Psoas muscle (tissue), 8 donors: ENCODE results near the gene ENPP3. TPM values are rescaled to one million over a fixed set of nuclear protein-coding genes. Genes with fewer than 3 reads are reported as not detected.

Experiments
- ATAC-seq, 4 donors: fragments of 200-7000 bp; cut with Tn5 transposase; one replicate each; pipeline ENCODE4 v1.9.1; 2020; ENCODE audit warnings: moderate library complexity in 3 of 4, mild to moderate bottlenecking in 2 of 4
- DNase-seq, 2 donors: peaks; one replicate each; pipeline ENCODE4 v3.0.0-alpha.2; 2020
- H3K27ac ChIP-seq: fragments of 200-600 bp; one replicate; pipeline ENCODE4 v1.8.0; 2022
- H3K27me3 ChIP-seq, 3 donors: fragments of 200-600 bp in 1 of 3; one replicate each; pipeline versions ENCODE4 v1.6.1 to v1.8.0; 2013 to 2022; ENCODE audit warnings: low read length in 2 of 3, mild to moderate bottlenecking in 2 of 3, moderate library complexity in 1 of 3; ENCODE audit not compliant: insufficient read depth in 3 of 3
- H3K36me3 ChIP-seq, 2 donors: fragments of 200-600 bp in 1 of 2; one replicate each; pipeline versions ENCODE4 v1.6.1 to v1.8.0; 2013 to 2022; ENCODE audit warnings: low read depth in 1 of 2, mild to moderate bottlenecking in 1 of 2, moderate library complexity in 1 of 2; ENCODE audit not compliant: insufficient read depth in 1 of 2
- H3K4me1 ChIP-seq: fragments of 200-600 bp; one replicate; pipeline ENCODE4 v1.8.0; 2022
- H3K4me3 ChIP-seq: fragments of 200-600 bp; one replicate; pipeline ENCODE4 v1.8.0; 2022; ENCODE audit warnings: mild to moderate bottlenecking
- H3K9me3 ChIP-seq: fragments of 200-600 bp; one replicate; pipeline ENCODE4 v1.8.0; 2022
- CTCF ChIP-seq: fragments of 200-600 bp; IDR thresholded peaks from one replicate; pipeline ENCODE4 v1.8.0; 2022; ENCODE audit warnings: antibody characterized with exemption
- WGBS, 3 donors: extraction: QIAGEN DNeasy Blood & Tissue Kit; methylation state at CpG; one replicate each; pipeline versions ENCODE4 v1.1.6 to v1.1.7; 2013; 5-methylcytosine and 5-hydroxymethylcytosine counted together
- intact Hi-C, 2 donors: fragments of 100-400 bp; cut with DNase I; formaldehyde crosslinking; loops; one replicate each; pipeline versions ENCODE4 v1.11.0 to v1.14.2; 2022
- long read RNA-seq, 2 donors: library from polyadenylated mRNA; unstranded; transcript quantifications; one replicate each; pipeline ENCODE4 v2.0.0, GENCODE V29; 2021
- polyA plus RNA-seq, 3 donors: library from polyadenylated mRNA; stranded (reverse); fragments of 200-250 nt; gene quantifications; one replicate each; pipeline ENCODE4 v1.2.3, GENCODE V29; 2013
- total RNA-seq, 4 donors: library from RNA; stranded (reverse); fragmentation: NEBNext Ultra II Directional in 2 of 4; extraction: Animal tissue kit (Norgen Biotek cat#: 25700) in 2 of 4; gene quantifications; one replicate each; pipeline versions ENCODE4 v1.2.1 to v1.2.4, GENCODE V29; 2021 to 2023
- donor health status: healthy with polysubstance abuse.
- donor health status: DM: no; HTN: no; CAD: no; lungs with moderate emphysema.
- donor health status: Bipolar disorder and iron deficiency.
- donor health status: healthy.
- donor health status: DM: yes; HTN: yes; CAD: no.
- donor health status: DM: no; HTN: no; CAD: no.
- donor health status: DM: no; HTN: no; CAD: no.
- donor health status: DM: yes; HTN: yes; CAD: no.

The ENPP3 gene
- total RNA-seq (under 1 TPM in 3 of 4 donors, not detected in 1; 0.11 to 0.34 (median 0.15) TPM), polyA plus RNA-seq (under 1 TPM; 0.04 to 0.17 (median 0.10) TPM)
- long read RNA-seq, donor 1 = 0 reads
- long read RNA-seq, donor 2 = 0 reads

- Histone ChIP-seq H3K27ac (no peak within 1 kb of the TSS), H3K4me1 (no peaks in the 10 kb centered on the region), H3K27me3 (no peaks in the 10 kb centered on the region), H3K36me3 (no peaks in the 10 kb centered on the region), H3K4me3 (no peak within 1 kb of the TSS), H3K9me3 (no peaks in the 10 kb centered on the region)
- intact Hi-C loops = no loop called here
- ATAC-seq (no peak), DNase-seq (no peak)
- TF ChIP-seq CTCF = no peak
- 59 to 76% (median 69%) methylated on average over 10 of the region's 10 CpGs for WGBS, 3 donors
Observed at GRCh38 chr6:131636880-131637792, at the start of gene ENPP3. Gene ENPP3, plus strand, starts transcription at chr6:131637302. Its CDS starts 83 bp downstream, at chr6:131637385.

- Histone ChIP-seq H3K4me3 (no peak overlapping the region), H3K27ac (no peak overlapping the region), H3K27me3 (no peaks in the 10 kb centered on the region), H3K36me3 (peaks cover 14 to 98% of the 10 kb centered on the region in 2 donors), H3K4me1 (no peaks in the 10 kb centered on the region), H3K9me3 (no peaks in the 10 kb centered on the region)
- ATAC-seq (no peak), DNase-seq (no peak)
- 95 to 98% (median 96%) methylated on average over 4 of the region's 4 CpGs for WGBS, 3 donors
- intact Hi-C loops = loop anchor here (5.0 kb wide), 1 partner anchor 34 kb away; no protein-coding TSS in a partner anchor
- TF ChIP-seq CTCF = no peak
Observed at GRCh38 chr6:131587909-131588308, 49.2 kb upstream of the ENPP3 start.

GRCh38 chr6:131588643-131589042, 48.5 kb upstream of the ENPP3 start:
- TF ChIP-seq CTCF = no peak
- 80 to 85% (median 81%) methylated on average over 2 of the region's 2 CpGs for WGBS, 3 donors
- Histone ChIP-seq H3K4me1 (no peaks in the 10 kb centered on the region), H3K27ac (no peak overlapping the region), H3K27me3 (no peaks in the 10 kb centered on the region), H3K36me3 (peaks cover 16 to 98% of the 10 kb centered on the region in 2 donors), H3K4me3 (no peak overlapping the region), H3K9me3 (no peaks in the 10 kb centered on the region)
- DNase-seq (no peak), ATAC-seq (no peak)
- intact Hi-C loops = loop anchor here (5.0 kb wide), 1 partner anchor 34 kb away; no protein-coding TSS in a partner anchor

- H3K36me3 ChIP-seq = peaks cover 24 to 100% of the 10 kb centered on the region in 2 donors
- H3K4me1 ChIP-seq = no peaks in the 10 kb centered on the region
- TF ChIP-seq CTCF = no peak
- DNase-seq (no peak), ATAC-seq (no peak)
- H3K27me3 ChIP-seq = no peaks in the 10 kb centered on the region
- no peak overlapping the region for H3K27ac ChIP-seq
- no peaks in the 10 kb centered on the region for H3K9me3 ChIP-seq
- intact Hi-C loops = no loop called here
- no peak overlapping the region for H3K4me3 ChIP-seq
- WGBS, 3 donors = 88 to 93% (median 88%) methylated on average over 2 of the region's 2 CpGs
Observed at GRCh38 chr6:131592935-131593334, 44.2 kb upstream of the ENPP3 start.
